Fibroblast of skin of back (primary cell): ENCODE data around the gene NUP42.

Source experiments
- DNase-seq: peaks from one replicate; pipeline ENCODE4 v3.0.0-alpha.2; 2013

Gene NUP42

DNA sequence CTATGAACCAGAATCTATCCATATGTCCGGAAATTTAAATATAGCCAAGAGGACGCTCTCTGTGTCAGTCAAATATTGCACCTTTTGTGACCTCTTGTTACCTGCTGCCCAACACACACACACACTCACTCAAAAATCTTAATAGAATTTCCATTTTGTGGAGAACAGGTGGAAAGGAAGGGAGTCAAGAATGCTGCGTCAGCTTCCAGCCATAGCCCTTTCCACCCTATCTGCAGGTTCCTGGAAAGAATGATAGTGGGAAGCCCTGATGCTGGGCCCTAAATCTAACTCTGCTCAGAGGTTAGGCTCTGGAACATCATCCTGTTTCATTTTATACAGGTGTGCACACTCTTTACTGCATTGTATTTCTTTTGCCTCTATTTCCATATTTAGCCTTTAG lies 55.2 kb downstream of the NUP42 start:
- DNase-seq: no peak

DNA sequence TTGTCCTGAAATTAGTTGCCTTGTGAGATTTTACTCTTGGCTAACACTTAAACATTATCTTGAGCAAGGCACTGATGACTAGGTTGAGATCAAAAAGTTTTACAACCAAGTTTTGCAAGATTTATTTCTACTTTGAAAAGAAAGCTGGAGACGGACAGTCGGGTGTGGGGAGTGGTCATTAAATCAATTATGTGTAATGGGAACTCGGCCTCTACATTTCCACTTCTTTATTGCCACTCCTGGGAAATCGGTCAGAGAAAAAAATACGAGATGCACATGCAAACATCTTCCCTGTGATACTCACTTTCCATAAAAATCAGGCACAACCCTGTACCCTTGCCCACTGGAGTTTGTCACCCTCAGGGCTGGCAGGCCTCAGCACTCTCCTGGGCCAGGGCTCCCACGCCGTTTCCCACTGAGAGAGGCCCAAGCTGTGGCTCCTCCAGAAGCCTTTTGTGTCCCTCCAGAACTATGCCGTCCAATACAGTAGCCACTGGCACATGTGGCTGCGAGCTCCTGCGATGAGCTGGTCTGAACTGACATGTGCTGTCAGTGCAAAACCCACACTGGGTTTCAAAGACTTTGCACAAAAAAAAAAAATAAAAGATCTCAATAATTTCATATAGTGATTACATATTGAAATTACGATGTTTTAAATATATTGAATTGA lies 57.3 kb downstream of the NUP42 start:
- DNase-seq: no peak

DNA sequence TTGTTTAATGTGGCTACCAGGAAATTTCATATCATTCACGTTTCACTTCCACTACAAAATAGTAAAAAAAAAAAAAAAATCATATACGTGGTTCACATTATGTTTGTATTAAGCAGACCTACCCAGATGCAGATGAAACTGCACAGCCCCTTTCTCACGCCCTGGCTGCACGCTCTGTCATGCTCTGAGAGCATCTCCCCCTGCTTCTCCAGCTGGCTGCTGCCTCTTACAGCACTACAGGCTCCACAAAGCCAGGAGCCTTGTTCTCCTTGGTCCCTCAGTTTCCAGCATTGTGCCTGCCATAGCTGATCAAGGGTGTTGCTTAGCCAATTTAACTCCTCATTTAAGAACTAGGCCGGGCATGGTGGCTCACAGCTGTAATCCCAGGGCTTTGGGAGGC lies 57.9 kb downstream of the NUP42 start:
- no peak for DNase-seq

DNA sequence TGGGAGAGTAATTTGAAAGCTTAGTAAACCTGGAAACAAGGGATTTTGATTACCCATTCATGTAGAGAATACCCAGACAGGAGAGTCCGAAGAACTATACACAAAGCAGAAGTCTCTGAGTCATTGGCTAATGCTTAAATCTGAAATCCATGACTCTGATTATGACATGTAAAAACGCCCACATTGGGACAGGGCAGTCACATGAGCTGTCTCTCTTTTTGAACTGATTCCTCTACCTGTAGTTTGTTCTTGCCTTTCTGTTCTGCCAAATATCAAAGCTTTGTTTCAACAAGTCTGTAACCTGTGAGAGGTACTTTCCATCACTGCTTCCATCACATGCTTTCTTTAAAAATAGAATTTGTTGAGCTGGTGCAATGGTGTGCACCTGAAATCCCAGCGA lies 60.5 kb downstream of the NUP42 start:
- no peak for DNase-seq

DNA sequence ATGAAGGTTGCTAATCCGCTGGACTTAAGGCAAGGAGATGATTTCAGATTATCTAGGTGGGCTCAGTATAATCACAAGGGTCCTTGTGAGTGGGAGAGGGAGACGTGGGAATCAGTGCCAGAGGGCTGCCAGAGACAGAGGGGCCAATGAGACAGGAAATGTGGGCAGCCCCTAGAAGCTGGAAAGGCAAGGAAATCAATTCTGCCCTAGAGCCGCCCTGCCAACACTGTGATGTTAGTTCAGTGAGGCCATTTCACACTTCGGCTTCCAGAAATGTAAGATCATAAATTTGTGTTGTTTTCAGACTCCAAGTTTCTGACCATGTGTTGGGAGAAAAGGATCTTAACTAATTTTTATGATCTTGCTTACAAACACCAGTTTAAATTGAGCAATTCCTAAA lies 61.1 kb downstream of the NUP42 start:
- DNase-seq: no peak

DNA sequence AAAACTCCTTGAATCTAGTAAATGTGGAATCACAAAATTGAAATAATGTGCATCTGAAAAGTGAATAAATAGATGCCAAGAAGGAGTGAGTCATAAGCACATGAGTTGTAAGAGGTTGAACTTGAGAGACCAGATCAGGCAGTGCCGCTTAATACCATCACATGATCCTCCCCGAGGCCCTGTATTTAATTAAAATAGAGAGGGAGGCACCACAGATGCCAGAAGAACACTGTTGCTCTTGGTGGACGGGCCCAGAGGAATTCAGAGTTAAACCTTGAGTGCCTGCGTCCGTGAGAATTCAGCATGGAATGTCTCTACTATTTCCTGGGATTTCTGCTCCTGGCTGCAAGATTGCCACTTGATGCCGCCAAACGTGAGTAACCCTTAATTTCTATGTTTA lies 64.7 kb downstream of the NUP42 start, which contains the start of gene GPNMB:
Gene GPNMB (plus strand): TSS at position 221 of the 400 bp plus-strand sequence. CDS start 83 bp downstream, at position 304.
- peak; percentile 95 for DNase-seq

DNA sequence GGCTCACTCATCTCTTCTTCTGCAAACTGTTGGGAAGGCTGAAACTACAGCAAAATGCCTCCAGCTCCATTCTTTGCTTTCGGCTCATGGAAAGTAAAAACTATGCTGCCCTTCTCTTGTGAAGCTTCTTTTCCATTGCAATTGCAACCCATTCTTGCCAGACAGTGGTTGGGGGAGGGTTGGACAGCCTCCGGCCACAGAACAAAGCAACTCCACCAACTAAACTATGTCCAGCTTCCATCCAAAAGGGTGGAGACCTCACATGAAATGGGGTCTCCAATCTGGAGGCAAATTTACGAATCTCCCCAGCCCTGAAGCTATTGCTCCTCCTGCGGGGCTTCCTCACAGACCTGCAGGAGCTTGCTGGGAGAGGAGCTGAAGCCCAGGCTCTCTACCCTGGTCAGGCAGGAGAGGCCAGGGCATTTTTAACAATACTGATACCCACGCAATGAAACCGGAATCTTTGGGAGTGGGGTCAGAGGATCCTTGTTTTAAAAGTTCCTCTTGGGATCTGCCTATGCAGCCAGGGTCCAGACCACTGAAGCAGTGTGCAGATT lies 65.3 kb downstream of the NUP42 start:
- no peak for DNase-seq

DNA sequence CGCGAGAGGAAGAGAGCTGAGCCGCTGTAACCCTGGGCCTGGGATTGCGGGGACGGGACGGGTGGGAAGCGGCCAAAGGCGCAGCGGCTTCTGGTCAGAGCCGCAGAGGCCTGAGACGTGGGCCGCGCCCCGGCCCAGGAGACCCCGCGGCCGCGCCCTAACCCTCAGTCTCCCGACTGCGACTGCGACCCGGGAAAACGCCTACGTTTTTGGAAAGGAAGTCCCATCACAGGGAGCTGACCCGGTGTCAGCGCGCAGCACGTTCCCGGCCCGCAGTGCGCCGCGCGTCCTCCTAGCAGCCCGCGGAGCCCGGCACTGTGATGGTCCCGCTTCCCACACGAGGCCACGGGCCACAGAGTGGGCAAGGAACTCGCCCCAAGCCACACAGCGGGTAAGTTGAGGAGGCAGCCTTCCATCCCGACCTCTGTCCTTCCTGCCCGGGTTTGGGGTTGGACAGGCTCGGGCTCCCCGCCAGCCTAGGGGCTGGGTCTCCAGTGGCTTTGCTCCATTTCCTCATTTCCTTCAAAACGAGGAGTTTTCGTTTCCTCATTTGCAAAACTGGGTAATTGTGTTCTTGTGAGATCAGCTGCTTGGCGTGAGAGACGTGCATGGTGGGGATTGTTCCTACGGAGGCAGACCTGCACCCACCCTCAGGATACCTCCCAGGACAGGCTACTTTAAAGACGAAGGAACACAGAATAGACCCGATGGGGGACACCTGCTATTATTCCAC lies 65.9 kb downstream of the NUP42 start:
- DNase-seq: peak; percentile 19

DNA sequence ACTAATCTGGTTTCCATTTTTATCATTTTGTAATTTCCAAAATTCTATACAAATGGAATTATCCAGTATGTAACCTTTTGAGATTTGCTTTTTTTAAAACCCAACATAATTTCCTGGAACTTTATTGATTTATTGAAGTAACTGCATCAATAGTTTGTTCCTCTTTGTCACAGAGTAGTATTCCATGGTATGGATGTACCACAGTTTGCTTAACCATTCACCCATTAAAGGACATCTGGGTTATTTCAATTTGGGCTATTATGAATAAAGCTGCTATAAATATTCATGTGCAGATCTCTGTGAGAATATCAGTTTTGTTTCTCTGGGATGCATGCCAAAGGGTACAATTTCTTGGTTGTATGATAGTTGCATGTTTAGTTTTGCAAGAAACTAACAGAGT lies 67.6 kb downstream of the NUP42 start:
- no peak for DNase-seq
